Uterus (tissue), 4 donors: Measurements from ENCODE around the gene SORT1. TPM values are rescaled to one million over a fixed set of nuclear protein-coding genes. Genes with fewer than 3 reads are reported as not detected.

Experiments used
- DNase-seq, 2 donors: peaks; one replicate each; pipeline ENCODE4 v3.0.0-alpha.2; 2019 to 2020
- H3K27ac ChIP-seq, 2 donors: fragments of 200-600 bp; sonication (generic); 1 replicate in 1 of 2; 2 replicates in 1 of 2; pipeline ENCODE4 v1.5.1; 2016 to 2018
- H3K27me3 ChIP-seq, 2 donors: fragments of 200-600 bp; sonication (generic); one replicate each; pipeline ENCODE4 v1.5.1; 2018 to 2019; ENCODE audit warnings: control low read depth in 1 of 2
- H3K36me3 ChIP-seq, 2 donors: fragments of 200-600 bp; sonication (generic); one replicate each; pipeline ENCODE4 v1.5.1; 2019; ENCODE audit warnings: control low read depth in 1 of 2
- H3K4me1 ChIP-seq, 2 donors: fragments of 200-600 bp; sonication (generic); one replicate each; pipeline ENCODE4 v1.5.1; 2018 to 2019; ENCODE audit warnings: control low read depth in 1 of 2
- H3K4me3 ChIP-seq, 2 donors: fragments of 200-600 bp; sonication (generic); 1 replicate in 1 of 2; 2 replicates in 1 of 2; pipeline ENCODE4 v1.5.1; 2018 to 2019; ENCODE audit warnings: mild to moderate bottlenecking in 1 of 2
- H3K9me3 ChIP-seq, 2 donors: fragments of 200-600 bp; sonication (generic); one replicate each; pipeline ENCODE4 v1.5.1; 2019; ENCODE audit warnings: control low read depth in 1 of 2
- CTCF ChIP-seq, 4 experiments: fragments of 200-600 bp in 2 of 4; fragments of 450-650 bp in 2 of 4; sonication (generic) in 2 of 4; IDR thresholded peaks; one replicate each; pipeline ENCODE4 v1.5.1; 2016 to 2019; ENCODE audit warnings: antibody characterized with exemption in 4 of 4, mild to moderate bottlenecking in 2 of 4, moderate library complexity in 1 of 4
- POLR2A ChIP-seq, 2 donors: fragments of 450-650 bp; IDR thresholded peaks; one replicate each; pipeline ENCODE4 v1.6.1; 2016; ENCODE audit warnings: antibody characterized with exemption in 2 of 2, mild to moderate bottlenecking in 1 of 2, moderate library complexity in 1 of 2
- intact Hi-C: fragments of 100-400 bp; cut with DNase I; formaldehyde crosslinking; loops from one replicate; pipeline ENCODE4 v1.15.1; 2023; ENCODE audit warnings: low total_unique reads
- total RNA-seq, 4 donors: library from RNA; depleted of rRNA in 3 of 4; stranded (reverse); fragments of >200 nt in 3 of 4; gene quantifications; one replicate each; pipeline versions ENCODE4 v1.1.0 to v1.2.4, GENCODE V29; 2014 to 2023
- donor health status: DM: yes; HTN: yes; CAD: no.

Gene SORT1
- total RNA-seq, 4 donors from 2014 or later = 20.2 to 43.4 (median 27.9) TPM

GRCh38 chr1:109404838-109405237 is 7.1 kb upstream of the SORT1 start:
- intact Hi-C loops = no loop called here
- H3K36me3 ChIP-seq = no peaks in the 10 kb centered on the region
- TF ChIP-seq POLR2A (IDR thresholded peaks at IDR 0.05) (no peak), CTCF (IDR thresholded peaks at IDR 0.05) (no peak)

GRCh38 chr1:109402025-109402424 is 4.3 kb upstream of the SORT1 start:
- no peak for DNase-seq
- no peak overlapping the region for H3K27ac ChIP-seq
- H3K4me3 ChIP-seq = no peak overlapping the region
- TF ChIP-seq POLR2A (IDR thresholded peaks at IDR 0.05) = no peak
- no peak for TF ChIP-seq CTCF (IDR thresholded peaks at IDR 0.05)
- H3K4me1 ChIP-seq = peaks cover 0 to 5% of the 10 kb centered on the region in 2 donors
- H3K36me3 ChIP-seq = no peaks in the 10 kb centered on the region
- intact Hi-C loops = no loop called here
- no peaks in the 10 kb centered on the region for H3K27me3 ChIP-seq
- H3K9me3 ChIP-seq = no peaks in the 10 kb centered on the region

More at GRCh38 chr1:109404838-109405237, 7.1 kb upstream of the SORT1 start:
- Histone ChIP-seq H3K27me3 (no peaks in the 10 kb centered on the region), H3K27ac (no peak overlapping the region), H3K4me3 (no peak overlapping the region), H3K9me3 (no peaks in the 10 kb centered on the region), H3K4me1 (no peaks in the 10 kb centered on the region)
- no peak for DNase-seq

GRCh38 chr1:109400035-109400655 is 2.4 kb upstream of the SORT1 start:
- Histone ChIP-seq H3K4me1 (peaks cover 0 to 5% of the 10 kb centered on the region in 2 donors), H3K9me3 (no peaks in the 10 kb centered on the region), H3K36me3 (no peaks in the 10 kb centered on the region), H3K27ac (no peak overlapping the region), H3K27me3 (no peaks in the 10 kb centered on the region), H3K4me3 (no peak overlapping the region)
- intact Hi-C loops = no loop called here
- TF ChIP-seq POLR2A (IDR thresholded peaks at IDR 0.05) = no peak
- no peak for TF ChIP-seq CTCF (IDR thresholded peaks at IDR 0.05)
- DNase-seq = no peak

GRCh38 chr1:109399326-109399957 is 1.7 kb upstream of the SORT1 start:
- Histone ChIP-seq H3K4me3 (no peak overlapping the region), H3K36me3 (no peaks in the 10 kb centered on the region), H3K27me3 (no peaks in the 10 kb centered on the region), H3K9me3 (no peaks in the 10 kb centered on the region), H3K4me1 (peaks cover 0 to 5% of the 10 kb centered on the region in 2 donors), H3K27ac (no peak overlapping the region)
- intact Hi-C loops = no loop called here
- peak; percentile 59 to 83 (median 76) for TF ChIP-seq CTCF (IDR thresholded peaks at IDR 0.05)
- no peak for TF ChIP-seq POLR2A (IDR thresholded peaks at IDR 0.05)
- no peak for DNase-seq
